Pons (tissue), 1 donor: Measurements from ENCODE around the gene HDX.
"Not testable (repeated sequence)": the region's sequence is repeated elsewhere in the genome, so short reads cannot be mapped to it uniquely, and the experiment has no call there.

Experiments
- DNase-seq: peaks from one replicate; pipeline ENCODE4 v3.0.0-alpha.2; 2016; ENCODE audit warnings: low spot score

HDX gene

DNA sequence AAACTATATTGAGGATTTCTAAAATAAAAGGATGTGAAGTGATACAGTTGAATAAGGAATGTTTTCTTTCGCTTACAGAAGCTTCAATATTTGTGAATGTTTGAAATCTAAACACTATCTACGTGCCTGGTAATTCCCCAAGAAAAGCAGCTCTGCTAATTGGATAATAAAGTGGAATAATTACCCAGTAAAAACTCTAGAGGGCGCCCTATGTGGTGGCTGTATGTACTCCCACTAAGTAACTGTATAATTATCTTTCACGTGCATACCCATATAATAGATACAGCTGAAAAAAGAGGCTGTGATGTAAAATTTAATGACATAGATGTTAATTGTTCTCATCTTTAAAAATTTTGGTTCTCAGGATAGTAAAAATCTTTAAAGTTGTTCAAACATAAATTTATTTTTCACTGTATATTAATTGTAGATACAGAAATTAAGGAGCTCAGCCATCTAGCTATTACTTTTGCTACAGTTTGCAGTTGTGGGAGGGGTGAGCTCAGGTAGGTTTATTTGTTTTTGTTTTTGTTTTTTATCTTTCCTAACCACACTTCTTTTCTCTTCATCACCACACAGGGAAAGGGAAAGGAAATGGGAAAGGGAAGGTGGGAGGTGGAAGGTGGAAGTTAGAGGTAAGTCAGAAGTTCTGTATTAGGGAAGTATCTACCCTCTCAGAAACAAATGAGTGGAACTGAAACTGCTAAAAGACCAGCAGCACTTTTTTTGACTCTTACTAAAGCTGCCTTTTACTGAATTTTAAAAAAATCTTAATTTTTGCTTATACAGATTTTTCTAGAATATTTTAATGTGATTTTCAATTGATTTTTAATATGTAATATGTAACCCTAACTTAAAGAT lies 162.5 kb downstream of the HDX start:
- DNase-seq, result peak; percentile 10

DNA sequence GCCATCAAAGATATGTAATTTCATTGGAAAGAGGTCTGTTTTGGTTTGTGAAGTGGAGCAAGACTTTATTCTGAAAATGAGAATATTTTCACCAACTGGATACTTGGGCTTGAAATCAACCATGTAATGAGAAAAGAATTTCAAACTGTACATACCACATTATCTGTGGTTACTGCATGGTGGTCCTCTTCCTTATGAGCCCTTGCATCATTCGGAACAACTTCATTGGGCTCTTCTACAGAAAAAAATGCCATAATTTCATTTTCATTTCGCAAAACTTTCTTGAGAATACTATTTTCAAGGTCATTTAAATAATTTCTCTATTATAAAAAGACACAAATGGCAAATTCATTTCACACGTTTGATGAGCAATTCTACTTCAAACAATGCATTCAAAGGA lies 165.6 kb downstream of the HDX start:
- no peak for DNase-seq

DNA sequence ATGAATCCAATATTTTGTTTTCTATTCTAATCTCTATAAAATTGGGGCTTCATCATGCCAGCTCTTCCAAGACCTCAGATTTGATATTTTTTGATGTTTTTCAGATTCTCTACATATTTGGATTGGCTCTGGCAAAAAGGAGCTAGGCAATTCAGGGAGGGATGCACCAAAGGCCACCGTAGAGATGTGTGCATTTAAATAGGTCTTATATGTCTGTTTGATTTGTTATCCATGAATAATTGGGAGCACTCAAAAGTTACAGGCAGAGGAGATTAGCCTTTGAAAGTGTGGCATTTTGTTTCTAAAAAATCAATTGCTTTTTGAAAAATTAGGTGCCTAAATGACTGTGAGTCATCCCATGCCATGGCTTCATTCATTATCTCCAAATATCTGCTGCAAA lies 167.1 kb downstream of the HDX start:
- DNase-seq, result no peak

DNA sequence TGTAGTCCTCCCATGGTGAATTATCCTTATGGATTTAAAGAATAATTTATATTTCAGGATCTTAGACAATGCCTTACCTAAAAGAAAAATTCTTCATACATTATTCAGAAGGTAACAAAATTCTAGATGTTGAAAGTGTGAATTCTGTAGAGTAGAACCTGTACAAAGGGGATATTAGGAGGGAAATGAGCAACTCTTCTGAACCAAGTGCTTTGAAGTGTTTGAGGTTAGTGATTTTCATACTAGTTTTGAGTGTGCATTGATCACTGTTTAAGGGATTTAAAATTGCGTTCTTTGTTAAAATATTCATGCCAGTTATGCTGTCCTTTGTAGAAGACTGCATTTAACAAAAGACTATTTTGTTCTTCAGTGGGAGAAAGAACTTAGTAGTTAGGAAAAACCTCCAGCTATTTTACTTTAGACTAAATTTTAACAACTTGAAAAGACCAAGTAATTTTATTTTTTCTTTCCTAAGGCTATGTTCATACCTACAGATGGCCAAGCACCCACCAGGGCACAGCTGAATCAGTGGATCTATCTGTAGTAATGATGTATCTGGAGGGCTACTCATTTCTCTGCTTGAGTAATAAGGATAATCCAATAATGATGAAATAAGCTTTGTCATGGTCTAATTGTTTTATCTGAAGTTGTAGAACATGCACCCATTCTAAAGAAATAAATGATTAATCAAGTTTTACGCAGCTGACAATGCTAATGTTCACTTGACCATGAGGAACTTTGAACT lies 180.0 kb downstream of the HDX start:
- DNase-seq, result no peak

DNA sequence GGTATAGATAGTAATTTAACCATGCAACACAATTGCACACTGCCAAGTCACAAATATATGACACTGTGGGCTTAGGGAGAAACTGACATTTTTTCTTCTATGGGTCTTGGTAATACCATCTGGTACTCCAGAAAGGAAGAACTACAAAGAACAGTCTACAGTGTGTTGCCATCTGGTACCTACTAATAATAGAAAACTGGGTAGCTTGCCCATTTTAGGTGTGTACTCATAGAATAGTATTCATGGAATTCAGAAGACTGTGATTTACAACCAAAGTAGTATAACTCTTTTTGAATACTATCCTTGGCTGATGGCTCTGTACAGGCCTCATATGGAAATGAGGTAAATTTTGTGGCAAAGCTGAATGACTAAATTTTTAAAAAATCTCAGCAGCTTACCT lies 181.6 kb downstream of the HDX start:
- no peak for DNase-seq

DNA sequence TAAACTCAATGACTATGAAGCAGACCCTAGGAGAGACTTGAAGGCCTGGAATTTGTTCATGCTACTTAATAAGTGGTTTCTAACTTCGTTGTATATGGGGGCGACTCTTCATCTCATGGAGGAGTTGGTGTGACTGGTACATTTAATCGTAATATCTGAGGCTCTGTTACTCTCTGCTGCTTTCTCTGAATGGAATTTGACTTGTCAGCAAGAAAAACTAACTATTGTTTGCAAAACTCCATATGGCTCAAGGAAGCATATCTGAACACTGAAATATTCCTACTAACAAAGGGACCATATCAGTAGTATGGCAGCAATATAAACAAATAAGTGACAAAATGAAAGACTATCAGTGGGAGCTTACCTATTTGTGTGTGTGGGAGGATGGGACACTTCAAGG lies 182.2 kb downstream of the HDX start:
- no peak for DNase-seq

DNA sequence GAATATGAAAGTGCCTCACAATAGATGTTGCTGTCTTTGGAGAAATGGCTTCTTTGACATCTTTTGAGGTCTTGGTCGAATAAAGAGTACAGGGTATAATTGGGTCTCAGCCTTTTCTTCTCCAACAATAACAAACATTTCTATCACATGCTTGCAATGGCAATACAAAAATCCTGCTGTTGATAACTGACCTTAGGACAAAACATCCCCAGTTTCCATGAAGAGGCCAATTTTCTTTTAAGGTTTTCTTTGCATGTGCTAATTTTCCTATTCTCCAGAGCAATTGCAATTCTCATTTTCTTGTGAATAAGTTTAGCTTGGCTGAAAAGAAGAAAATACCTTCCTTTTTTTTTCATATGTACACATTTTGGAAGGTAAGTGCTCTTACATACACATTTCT lies 183.6 kb downstream of the HDX start:
- no peak for DNase-seq

DNA sequence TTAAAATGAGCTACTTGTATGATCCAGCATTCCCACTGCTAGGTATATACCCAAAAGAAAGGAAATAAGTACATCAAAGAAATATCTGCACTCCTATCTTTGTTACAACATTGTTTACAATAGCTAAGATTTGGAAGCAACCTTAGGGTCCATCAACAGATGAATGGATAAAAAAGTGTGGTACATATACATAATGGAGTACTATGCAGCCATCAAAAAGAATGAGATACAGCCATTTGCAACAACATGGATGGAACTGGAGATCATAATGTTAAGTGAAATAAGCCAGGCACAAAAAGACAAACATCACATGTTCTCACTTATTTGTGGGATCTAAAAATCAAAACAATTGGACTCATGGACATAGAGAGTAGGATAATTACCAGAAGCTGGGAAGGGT lies 186.3 kb downstream of the HDX start:
- DNase-seq, result not testable (repeated sequence)
